Type B pancreatic cell (in vitro differentiated cells): ENCODE measurements around the gene TARS1. TPM values are rescaled to one million over a fixed set of nuclear protein-coding genes. Genes with fewer than 3 reads are reported as not detected.
"Not testable (repeated sequence)": the region's sequence is repeated elsewhere in the genome, so short reads cannot be mapped to it uniquely, and the experiment has no call there.

Experiments
- DNase-seq: peaks from one replicate; pipeline ENCODE4 v3.0.0; 2021; ENCODE audit warnings: mixed read lengths; ENCODE audit not compliant: unreplicated experiment; ENCODE audit errors: extremely low spot score
- H3K27ac Mint-ChIP-seq: 2 replicates; pipeline ENCODE4 v1.8.0; 2021; ENCODE audit warnings: mild to moderate bottlenecking, mixed read lengths
- H3K27me3 Mint-ChIP-seq: 2 replicates; pipeline ENCODE4 v1.8.0; 2021; ENCODE audit warnings: mixed read lengths
- H3K36me3 Mint-ChIP-seq: 2 replicates; pipeline ENCODE4 v1.8.0; 2021; ENCODE audit warnings: mixed read lengths
- H3K4me1 Mint-ChIP-seq: one replicate; pipeline ENCODE4 v1.8.0; 2021; ENCODE audit warnings: mixed read lengths; ENCODE audit not compliant: unreplicated experiment
- H3K4me3 Mint-ChIP-seq: 2 replicates; pipeline ENCODE4 v1.8.0; 2021; ENCODE audit warnings: mild to moderate bottlenecking, mixed read lengths
- H3K9me3 Mint-ChIP-seq: 2 replicates; pipeline ENCODE4 v1.8.0; 2021; ENCODE audit warnings: mixed read lengths
- CTCF ChIP-seq: fragments of 200-600 bp; sonication (generic); conservative IDR thresholded peaks from 2 replicates; pipeline ENCODE4 v1.5.0; 2021; ENCODE audit warnings: antibody characterized with exemption, mild to moderate bottlenecking
- total RNA-seq: library from RNA; stranded (reverse); gene quantifications from 2 replicates; pipeline ENCODE4 v1.2.1, GENCODE V29; 2021; ENCODE audit warnings: low replicate concordance

TARS1 gene
- total RNA-seq, 1 donor from 2014 or later: 174 TPM

- no peaks in the 10 kb centered on the region for H3K4me1 Mint-ChIP-seq
- H3K36me3 Mint-ChIP-seq: no peaks in the 10 kb centered on the region
- TF ChIP-seq CTCF: no peak
- H3K4me3 Mint-ChIP-seq: no peak overlapping the region
- H3K27ac Mint-ChIP-seq: no peak overlapping the region
- no peak for DNase-seq
- H3K27me3 Mint-ChIP-seq: no peaks in the 10 kb centered on the region
- peaks cover 4% of the 10 kb centered on the region for H3K9me3 Mint-ChIP-seq
Measured at GRCh38 chr5:33513462-33514185, 72.9 kb downstream of the TARS1 start.

GRCh38 chr5:33515366-33515765, 74.6 kb downstream of the TARS1 start:
- H3K4me3 Mint-ChIP-seq, DNase-seq, H3K4me1 Mint-ChIP-seq, H3K36me3 Mint-ChIP-seq, H3K27ac Mint-ChIP-seq, H3K27me3 Mint-ChIP-seq: not testable (repeated sequence)
- H3K9me3 Mint-ChIP-seq: peaks cover 11% of the 10 kb centered on the region

GRCh38 chr5:33516421-33516820, 75.7 kb downstream of the TARS1 start:
- Mint-ChIP-seq H3K4me3 (no peak overlapping the region), H3K9me3 (peaks cover 11% of the 10 kb centered on the region), H3K36me3 (no peaks in the 10 kb centered on the region), H3K4me1 (no peaks in the 10 kb centered on the region), H3K27ac (no peak overlapping the region), H3K27me3 (no peaks in the 10 kb centered on the region)
- no peak for DNase-seq
- TF ChIP-seq CTCF: no peak
